ENCODE data around the gene PDSS2. TPM values are rescaled to one million over a fixed set of nuclear protein-coding genes. Genes with fewer than 3 reads are reported as not detected.

Gene PDSS2
- total RNA-seq, 2 donors from 2014 or later, result 12.2 to 16.2 TPM

DNA sequence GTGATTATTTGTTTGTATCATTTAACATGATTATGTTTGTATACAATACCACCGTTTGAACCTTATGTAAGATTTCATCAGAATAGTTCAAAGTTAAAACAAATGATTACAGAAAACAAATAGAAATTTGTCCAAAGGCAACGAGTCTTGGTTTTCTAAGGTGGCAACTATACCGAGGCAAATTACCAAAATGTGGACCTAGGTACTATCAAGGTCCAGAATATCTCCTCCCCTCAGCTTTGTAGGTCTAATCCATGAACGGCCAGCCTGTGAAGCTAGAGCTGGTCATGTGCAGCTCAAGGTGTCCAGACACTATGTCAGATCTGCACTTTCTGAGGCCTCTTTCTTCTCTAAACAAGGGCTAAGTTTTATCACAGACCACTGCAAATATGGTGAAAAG, 192.4 kb downstream of the PDSS2 start:
- ATAC-seq (no peak), DNase-seq (ENCODE audit: low spot score) (no peak)
- no peaks in the 10 kb centered on the region for H3K27me3 Mint-ChIP-seq
- H3K4me1 Mint-ChIP-seq (ENCODE audit: low read depth in 2 of 2), result no peaks in the 10 kb centered on the region
- H3K9me3 Mint-ChIP-seq, result no peaks in the 10 kb centered on the region
- no peaks in the 10 kb centered on the region for H3K36me3 Mint-ChIP-seq
- no peak overlapping the region for H3K27ac Mint-ChIP-seq
- no peak overlapping the region for H3K4me3 Mint-ChIP-seq

DNA sequence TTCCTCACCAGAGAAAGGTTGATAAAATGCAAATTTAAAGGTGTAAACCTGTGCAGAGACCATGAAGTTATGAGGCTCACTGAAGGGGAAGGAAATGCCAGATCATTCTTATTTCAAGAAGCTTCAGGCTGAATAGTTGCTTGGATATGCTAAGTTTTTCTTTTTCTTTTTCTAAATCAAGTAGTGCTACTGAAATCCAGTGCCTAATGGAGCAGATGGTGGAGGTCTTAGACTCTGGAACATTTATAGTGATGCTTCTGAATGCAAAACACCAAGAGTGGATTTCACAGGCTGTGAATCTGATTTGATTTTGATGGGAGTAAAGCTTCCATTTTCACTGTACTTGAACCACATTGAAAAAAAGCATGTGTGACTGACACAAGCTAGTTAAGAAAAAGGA, 192.8 kb downstream of the PDSS2 start:
- Mint-ChIP-seq H3K4me3 (no peak overlapping the region), H3K27me3 (no peaks in the 10 kb centered on the region)

DNA sequence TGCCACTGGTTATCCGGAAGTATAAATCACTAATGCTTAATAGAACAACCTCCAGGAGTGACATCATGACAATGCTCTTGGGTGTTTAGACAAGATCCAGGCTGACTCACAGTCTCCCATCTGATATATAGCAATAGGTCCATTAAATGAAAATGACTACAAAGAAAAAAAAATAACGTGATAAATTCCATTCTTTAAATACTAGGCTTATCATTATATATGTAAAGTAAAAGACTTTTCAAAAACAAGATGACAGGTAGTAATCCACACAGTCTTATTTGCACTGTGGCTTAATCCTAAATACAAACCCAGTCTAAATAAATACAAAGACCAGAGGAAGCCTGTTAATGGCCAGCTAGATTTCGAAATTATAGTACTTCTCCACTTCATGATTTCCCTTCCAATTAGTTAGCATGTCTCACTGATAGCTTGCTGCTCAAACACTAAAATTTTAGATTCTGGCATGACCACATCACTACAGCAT, 195.0 kb downstream of the PDSS2 start:
- Mint-ChIP-seq H3K4me1 (ENCODE audit: low read depth in 2 of 2) (no peaks in the 10 kb centered on the region), H3K27me3 (no peaks in the 10 kb centered on the region), H3K4me3 (no peak overlapping the region), H3K36me3 (no peaks in the 10 kb centered on the region), H3K27ac (no peak overlapping the region), H3K9me3 (no peaks in the 10 kb centered on the region)
- ATAC-seq, result no peak
- DNase-seq (ENCODE audit: low spot score), result no peak

More for the DNA sequence above, 192.8 kb downstream of the PDSS2 start:
- no peak overlapping the region for H3K27ac Mint-ChIP-seq
- DNase-seq (ENCODE audit: low spot score) (no peak), ATAC-seq (no peak)
- H3K4me1 Mint-ChIP-seq (ENCODE audit: low read depth in 2 of 2), result no peaks in the 10 kb centered on the region
- no peaks in the 10 kb centered on the region for H3K36me3 Mint-ChIP-seq
- H3K9me3 Mint-ChIP-seq, result no peaks in the 10 kb centered on the region

GRCh38 chr6:107259951-107260350, 199.4 kb downstream of the PDSS2 start:
- Mint-ChIP-seq H3K4me1 (ENCODE audit: low read depth in 2 of 2) (no peaks in the 10 kb centered on the region), H3K4me3 (no peak overlapping the region), H3K27me3 (no peaks in the 10 kb centered on the region), H3K27ac (no peak overlapping the region), H3K9me3 (no peaks in the 10 kb centered on the region), H3K36me3 (no peaks in the 10 kb centered on the region)
- DNase-seq (ENCODE audit: low spot score) (no peak), ATAC-seq (no peak)

DNA sequence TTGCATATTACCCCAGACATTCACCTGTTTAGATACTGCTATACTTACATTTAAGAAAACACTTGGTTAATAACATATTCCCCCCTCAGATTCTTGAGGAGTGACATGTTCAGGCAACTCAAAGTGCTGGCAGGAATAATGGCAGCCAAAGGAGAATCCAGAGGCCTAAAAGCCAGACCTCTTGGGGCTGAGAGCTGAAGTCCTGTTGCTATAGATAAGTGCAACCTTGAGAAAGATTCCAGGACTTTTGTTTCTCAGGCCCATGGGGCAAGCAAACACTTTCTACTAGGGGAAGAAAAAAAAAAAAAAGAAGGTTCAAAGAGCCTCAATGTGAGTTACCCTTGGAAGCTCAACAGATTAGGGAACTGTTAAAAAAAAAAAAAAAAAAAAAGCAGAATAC, 211.2 kb downstream of the PDSS2 start:
- no peaks in the 10 kb centered on the region for H3K36me3 Mint-ChIP-seq
- no peaks in the 10 kb centered on the region for H3K27me3 Mint-ChIP-seq
- H3K4me3 Mint-ChIP-seq, result no peak overlapping the region
- no peaks in the 10 kb centered on the region for H3K9me3 Mint-ChIP-seq
- H3K4me1 Mint-ChIP-seq (ENCODE audit: low read depth in 2 of 2), result no peaks in the 10 kb centered on the region
- DNase-seq (ENCODE audit: low spot score) (no peak), ATAC-seq (no peak)
- no peak overlapping the region for H3K27ac Mint-ChIP-seq

GRCh38 chr6:107246972-107247615, 212.3 kb downstream of the PDSS2 start:
- no peaks in the 10 kb centered on the region for H3K4me1 Mint-ChIP-seq (ENCODE audit: low read depth in 2 of 2)
- H3K27me3 Mint-ChIP-seq, result no peaks in the 10 kb centered on the region
- H3K36me3 Mint-ChIP-seq, result no peaks in the 10 kb centered on the region
- no peak overlapping the region for H3K27ac Mint-ChIP-seq
- no peak overlapping the region for H3K4me3 Mint-ChIP-seq
- no peak for DNase-seq (ENCODE audit: low spot score)
- H3K9me3 Mint-ChIP-seq, result no peaks in the 10 kb centered on the region
- no peak for ATAC-seq

DNA sequence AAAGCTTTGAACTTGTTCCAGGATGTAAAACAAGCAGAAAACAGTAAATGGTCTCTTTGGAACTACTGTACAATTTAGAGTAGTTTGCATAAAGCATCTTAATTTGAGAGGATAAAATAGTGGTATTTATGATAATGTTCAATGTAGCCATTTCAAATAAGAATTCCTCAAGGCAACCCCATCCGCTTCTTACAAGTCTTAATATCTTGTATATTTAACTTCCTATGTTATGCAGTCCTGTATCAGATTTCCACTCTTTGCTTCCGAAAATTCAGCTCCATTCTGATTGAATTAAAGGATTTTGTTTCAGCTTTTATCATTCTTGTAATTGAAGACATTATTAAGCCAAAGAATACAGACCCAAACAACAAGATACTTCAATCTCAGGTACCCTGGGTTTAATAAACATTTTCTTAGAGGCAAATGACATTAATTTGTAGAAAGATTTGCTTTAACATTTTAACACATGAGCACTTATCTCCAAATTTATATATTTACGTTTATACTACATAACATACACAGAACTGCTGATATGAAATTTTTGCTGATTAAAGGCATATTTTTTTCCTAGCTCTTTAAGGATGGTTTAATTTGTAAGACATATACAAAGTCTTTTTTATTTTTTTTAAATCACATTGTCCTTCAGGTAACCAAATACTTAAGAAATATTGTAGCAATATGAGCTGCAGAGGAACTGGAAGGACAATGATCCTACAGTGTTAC, 213.0 kb downstream of the PDSS2 start:
- ATAC-seq, result no peak
- no peak overlapping the region for H3K4me3 Mint-ChIP-seq

GRCh38 chr6:107244742-107245480, 214.5 kb downstream of the PDSS2 start:
- no peak for ATAC-seq
- no peak for DNase-seq (ENCODE audit: low spot score)
- Mint-ChIP-seq H3K27me3 (no peaks in the 10 kb centered on the region), H3K9me3 (no peaks in the 10 kb centered on the region), H3K4me1 (ENCODE audit: low read depth in 2 of 2) (no peaks in the 10 kb centered on the region), H3K36me3 (no peaks in the 10 kb centered on the region), H3K27ac (no peak overlapping the region), H3K4me3 (no peak overlapping the region)

More for the DNA sequence above, 213.0 kb downstream of the PDSS2 start:
- no peaks in the 10 kb centered on the region for H3K36me3 Mint-ChIP-seq
- no peaks in the 10 kb centered on the region for H3K27me3 Mint-ChIP-seq
- DNase-seq (ENCODE audit: low spot score), result no peak
- no peaks in the 10 kb centered on the region for H3K4me1 Mint-ChIP-seq (ENCODE audit: low read depth in 2 of 2)
- no peaks in the 10 kb centered on the region for H3K9me3 Mint-ChIP-seq
- H3K27ac Mint-ChIP-seq, result no peak overlapping the region

DNA sequence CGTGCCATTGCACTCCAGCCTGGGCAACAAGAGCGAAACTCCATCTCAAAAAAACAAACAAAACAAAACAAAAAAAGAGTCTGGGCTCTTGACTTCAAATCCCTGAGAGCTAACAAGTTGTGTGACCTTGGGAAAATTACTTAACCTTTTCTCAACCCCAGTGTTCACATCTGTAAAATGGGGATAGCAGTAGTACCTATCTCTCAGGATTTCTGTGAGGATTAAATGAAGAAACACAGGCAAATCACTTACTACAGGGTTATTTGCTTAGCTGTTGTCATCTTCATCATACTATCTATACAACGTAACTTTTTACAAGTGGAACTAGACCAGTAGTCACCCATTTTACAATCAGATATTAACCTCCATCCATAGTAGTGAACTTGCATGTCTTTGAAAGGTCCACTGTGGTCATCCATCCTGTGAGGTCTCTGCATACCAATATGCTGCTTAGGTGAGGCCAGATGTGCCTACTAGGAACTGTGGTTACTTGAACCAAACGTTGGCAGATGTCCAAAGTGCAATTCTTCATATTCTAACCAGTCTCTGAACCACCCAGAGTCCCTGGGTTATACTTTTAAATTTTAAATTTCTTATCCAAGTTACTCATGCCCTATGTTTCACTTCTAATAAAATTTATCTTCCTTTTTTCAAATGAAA, 215.2 kb downstream of the PDSS2 start:
- Mint-ChIP-seq H3K4me3 (no peak overlapping the region), H3K27me3 (no peaks in the 10 kb centered on the region), H3K36me3 (no peaks in the 10 kb centered on the region), H3K9me3 (no peaks in the 10 kb centered on the region), H3K27ac (no peak overlapping the region), H3K4me1 (ENCODE audit: low read depth in 2 of 2) (no peaks in the 10 kb centered on the region)
- ATAC-seq (no peak), DNase-seq (ENCODE audit: low spot score) (no peak)

GRCh38 chr6:107243471-107243870, 215.9 kb downstream of the PDSS2 start:
- no peak overlapping the region for H3K27ac Mint-ChIP-seq
- no peak overlapping the region for H3K4me3 Mint-ChIP-seq
- no peaks in the 10 kb centered on the region for H3K27me3 Mint-ChIP-seq
- no peaks in the 10 kb centered on the region for H3K4me1 Mint-ChIP-seq (ENCODE audit: low read depth in 2 of 2)
- ATAC-seq (no peak), DNase-seq (ENCODE audit: low spot score) (no peak)
- no peaks in the 10 kb centered on the region for H3K36me3 Mint-ChIP-seq
- H3K9me3 Mint-ChIP-seq, result no peaks in the 10 kb centered on the region

DNA sequence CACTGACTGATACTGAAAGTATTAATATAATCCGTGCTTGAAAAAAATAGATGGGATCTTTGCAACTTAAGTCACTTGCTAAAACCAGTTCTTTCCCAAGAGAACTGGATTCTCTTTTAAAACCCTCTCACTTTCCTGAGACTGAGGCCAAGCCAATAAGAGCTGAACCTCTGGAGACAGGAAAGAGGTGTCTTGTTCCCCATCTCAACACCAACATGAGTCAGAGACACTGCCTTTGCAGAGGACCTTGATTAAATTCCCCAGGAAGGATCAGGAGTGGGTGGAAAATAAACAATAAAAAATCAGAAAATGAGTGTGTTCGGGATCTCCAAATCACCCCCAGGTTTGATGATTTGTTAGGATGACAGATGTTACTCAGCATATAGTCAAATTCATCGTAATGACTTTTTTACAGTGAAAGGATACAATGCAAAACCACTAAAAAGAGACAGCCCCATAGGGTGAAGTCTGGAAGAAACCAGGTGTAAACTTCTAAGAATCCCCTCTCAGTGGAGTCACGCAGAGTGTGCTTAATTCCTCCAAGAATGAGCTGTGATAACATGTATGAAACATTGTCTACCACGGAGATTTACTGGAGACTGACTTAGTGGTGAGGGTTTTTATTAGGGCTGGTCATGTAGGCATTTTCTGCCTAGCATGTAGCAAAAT, 221.2 kb downstream of the PDSS2 start:
- no peak for ATAC-seq
- Mint-ChIP-seq H3K4me1 (ENCODE audit: low read depth in 2 of 2) (no peaks in the 10 kb centered on the region), H3K36me3 (peaks cover 15% of the 10 kb centered on the region), H3K27ac (no peak overlapping the region), H3K9me3 (peaks cover 3% of the 10 kb centered on the region), H3K4me3 (no peak overlapping the region), H3K27me3 (no peaks in the 10 kb centered on the region)
- no peak for DNase-seq (ENCODE audit: low spot score)

- peaks cover 15% of the 10 kb centered on the region for H3K36me3 Mint-ChIP-seq
- DNase-seq (ENCODE audit: low spot score) (no peak), ATAC-seq (no peak)
- peaks cover 3% of the 10 kb centered on the region for H3K9me3 Mint-ChIP-seq
- no peak overlapping the region for H3K4me3 Mint-ChIP-seq
- no peaks in the 10 kb centered on the region for H3K27me3 Mint-ChIP-seq
- H3K4me1 Mint-ChIP-seq (ENCODE audit: low read depth in 2 of 2), result no peaks in the 10 kb centered on the region
- H3K27ac Mint-ChIP-seq, result no peak overlapping the region
Measured at GRCh38 chr6:107235511-107235910, 223.9 kb downstream of the PDSS2 start.

DNA sequence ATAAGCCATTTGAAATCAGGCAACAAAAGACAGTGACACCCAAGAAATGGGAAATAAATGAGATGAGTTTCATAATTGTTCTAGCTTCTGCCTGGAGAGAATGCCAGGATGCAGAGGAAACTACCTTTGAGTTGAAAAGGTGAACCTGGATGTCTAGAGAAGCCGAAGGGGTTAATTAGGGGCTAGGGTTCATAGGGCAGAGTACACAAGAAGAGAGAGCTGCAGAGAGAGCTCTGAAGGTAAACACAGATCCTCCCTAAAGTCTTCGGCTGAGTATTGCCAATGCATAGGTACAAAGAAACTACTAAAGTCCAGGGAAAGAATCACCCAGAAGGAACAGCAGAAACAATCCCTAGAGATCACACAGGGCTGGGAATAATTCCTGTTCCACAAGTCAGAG, 224.4 kb downstream of the PDSS2 start:
- H3K4me1 Mint-ChIP-seq (ENCODE audit: low read depth in 2 of 2), result no peaks in the 10 kb centered on the region
- peaks cover 15% of the 10 kb centered on the region for H3K36me3 Mint-ChIP-seq

More for the DNA sequence above, 224.4 kb downstream of the PDSS2 start:
- Mint-ChIP-seq H3K27ac (no peak overlapping the region), H3K27me3 (no peaks in the 10 kb centered on the region), H3K4me3 (no peak overlapping the region), H3K9me3 (peaks cover 3% of the 10 kb centered on the region)
- no peak for ATAC-seq
- no peak for DNase-seq (ENCODE audit: low spot score)
